Right hindlimb (tissue), 1 donor: ENCODE measurements around the gene REEP3.
A peak's percentile ranks its signal among the peaks of the same experiment; 100 is the strongest.
"Not testable (repeated sequence)": the region's sequence is repeated elsewhere in the genome, so short reads cannot be mapped to it uniquely, and the experiment has no call there.

Source experiments
- DNase-seq: peaks from one replicate; pipeline ENCODE4 v3.0.0-alpha.2; 2018

The REEP3 gene

GRCh38 chr10:63520500-63521415, at the start of gene REEP3:
TSS of gene REEP3 (plus strand) at chr10:63521401. CDS start at chr10:63521546, 145 bp downstream.
- peak; percentile 73 for DNase-seq

DNA sequence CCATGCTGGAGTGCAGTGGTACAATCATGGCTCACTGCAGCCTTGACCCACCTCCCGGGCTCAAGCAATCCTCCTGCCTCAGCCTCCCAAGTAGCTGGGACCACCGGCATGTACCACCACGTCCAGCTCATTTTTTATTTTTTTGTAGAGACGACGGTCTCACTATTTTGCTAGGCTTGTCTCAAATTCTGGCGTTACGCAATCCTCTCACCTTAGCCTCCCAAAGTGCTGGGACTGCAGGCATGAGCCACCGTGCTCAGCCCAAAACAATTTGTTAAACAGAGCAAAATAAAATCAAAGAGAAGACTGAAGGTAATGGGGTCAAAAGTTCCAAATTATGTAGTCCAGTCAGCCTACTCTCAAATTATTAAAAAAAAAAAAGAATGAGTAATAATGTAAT, 46.7 kb upstream of the REEP3 start:
- DNase-seq = no peak

DNA sequence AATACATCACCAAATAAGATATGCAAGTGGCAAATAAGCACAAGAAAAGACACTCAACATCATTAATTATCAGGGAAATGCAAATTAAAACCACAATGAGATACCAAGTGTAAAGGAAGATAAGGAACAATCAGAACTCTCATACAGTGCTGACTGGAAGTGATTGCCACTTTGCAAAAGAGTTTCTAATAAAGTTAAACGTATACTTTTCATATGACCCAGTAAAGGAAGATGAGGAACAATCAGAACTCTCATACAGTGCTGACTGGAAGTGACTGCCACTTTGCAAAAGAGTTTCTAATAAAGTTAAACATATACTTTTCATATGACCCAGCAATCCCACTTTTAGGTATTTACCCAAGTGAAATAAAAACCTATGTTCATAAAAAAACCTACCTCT, 43.3 kb upstream of the REEP3 start:
- DNase-seq = no peak

GRCh38 chr10:63478564-63478963, 42.6 kb upstream of the REEP3 start:
- no peak for DNase-seq

DNA sequence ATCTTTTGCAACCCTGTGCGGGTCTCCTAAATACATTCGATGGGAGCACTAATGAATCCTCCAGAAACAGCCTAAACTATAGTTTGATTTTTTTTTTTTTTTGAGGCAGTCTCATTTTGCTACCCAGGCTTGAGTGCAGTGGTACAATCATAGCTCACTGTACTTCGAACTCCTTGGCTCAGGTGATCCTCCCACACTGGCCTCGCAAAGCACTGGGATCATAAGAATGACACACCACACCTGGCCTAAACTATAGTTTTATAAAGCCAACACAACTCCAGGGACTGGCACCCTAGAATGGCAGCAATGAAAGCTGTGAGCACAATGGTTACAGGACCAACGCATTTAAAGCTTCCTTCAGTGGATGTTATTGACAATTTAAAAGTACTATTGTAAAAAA, 41.0 kb upstream of the REEP3 start:
- no peak for DNase-seq

DNA sequence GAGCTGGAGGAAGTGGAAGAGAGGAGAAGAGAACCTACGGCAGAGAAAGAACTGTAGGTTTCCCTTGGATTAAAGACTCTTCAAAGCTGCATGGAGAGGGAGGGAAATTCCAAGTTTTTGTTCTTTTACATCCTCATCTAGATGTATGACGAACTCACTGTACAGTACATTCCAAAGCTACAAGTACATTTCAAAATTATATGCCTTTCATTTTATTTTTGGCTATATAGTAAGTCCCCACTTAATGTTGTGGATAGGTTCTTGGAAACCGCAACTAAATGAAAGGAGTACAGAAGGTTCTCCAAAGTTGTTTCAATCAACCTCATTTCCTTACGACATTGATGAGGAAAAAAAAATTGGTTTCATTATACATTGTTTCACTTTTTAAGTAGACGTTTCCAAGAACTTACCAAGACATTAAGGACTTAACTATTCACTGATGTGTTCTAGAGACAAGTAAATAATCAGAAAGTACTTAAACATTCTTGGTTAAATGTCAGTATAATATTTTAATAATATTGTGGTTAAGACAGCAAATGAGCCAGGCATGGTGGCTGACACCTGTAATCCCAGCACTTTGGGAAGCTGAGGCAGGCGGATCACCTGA, 39.3 kb upstream of the REEP3 start:
- DNase-seq = no peak

- no peak for DNase-seq
Measured at GRCh38 chr10:63483983-63484382, 37.2 kb upstream of the REEP3 start.

- DNase-seq = no peak
Measured at GRCh38 chr10:63487990-63488389, 33.2 kb upstream of the REEP3 start.

DNA sequence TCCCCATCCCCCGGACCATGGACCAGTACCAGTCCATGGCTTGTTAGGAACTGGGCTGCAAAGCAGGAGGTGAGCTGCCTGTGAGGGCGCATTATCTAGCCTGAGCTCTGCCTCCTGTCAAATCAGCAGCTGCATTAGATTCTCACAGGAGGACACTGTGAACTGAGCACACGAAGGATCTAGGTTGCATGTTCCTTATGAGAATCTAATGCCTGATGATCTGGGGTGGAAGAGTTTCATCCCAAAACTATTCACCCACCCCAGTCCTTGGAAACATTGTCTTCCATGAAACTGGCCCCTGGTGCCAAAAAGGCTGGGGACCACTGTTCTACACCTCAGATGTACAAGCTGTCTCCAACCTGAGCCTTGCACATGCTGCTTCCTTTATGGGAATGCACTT, 31.4 kb upstream of the REEP3 start:
- no peak for DNase-seq

- peak; percentile 61 for DNase-seq
Measured at GRCh38 chr10:63491588-63492316, 29.4 kb upstream of the REEP3 start.

DNA sequence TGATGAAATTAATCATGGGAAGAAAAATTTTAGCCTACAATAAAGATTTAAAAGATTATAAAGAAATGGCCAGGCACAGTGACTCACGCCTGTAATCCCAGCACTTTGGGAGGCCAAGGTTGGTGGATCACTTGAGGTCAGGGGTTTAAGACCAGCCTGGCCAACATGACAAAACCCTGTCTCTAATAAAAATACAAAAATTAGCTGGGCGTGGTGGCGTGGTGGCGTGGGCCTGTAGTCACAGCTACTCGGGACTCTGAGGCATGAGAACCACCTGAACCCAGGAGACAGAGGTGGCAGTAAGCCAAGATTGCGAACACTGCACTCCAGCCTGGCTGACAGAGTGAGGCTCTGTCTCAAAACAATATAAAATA, 28.9 kb upstream of the REEP3 start:
- DNase-seq = not testable (repeated sequence)

DNA sequence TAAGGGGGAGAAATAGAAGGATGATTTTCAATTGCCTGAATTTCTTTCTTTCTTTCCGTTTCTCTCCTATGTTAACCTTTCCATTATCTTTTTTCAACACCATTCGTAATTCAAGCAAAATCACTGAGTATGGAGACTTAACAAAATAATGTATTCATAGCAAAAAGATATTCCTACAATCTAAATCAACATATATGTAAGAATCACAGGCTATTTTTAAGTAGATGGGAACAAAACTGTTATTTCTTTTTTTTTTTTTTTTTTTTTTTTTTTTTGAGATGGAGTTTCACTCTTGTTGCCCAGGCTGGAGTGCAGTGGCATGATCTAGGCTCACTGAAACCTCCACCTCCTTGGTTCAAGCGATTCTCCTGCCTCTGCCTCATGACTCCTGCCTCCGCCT, 28.2 kb upstream of the REEP3 start:
- no peak for DNase-seq

- DNase-seq = no peak
Measured at GRCh38 chr10:63494951-63495350, 26.2 kb upstream of the REEP3 start.

GRCh38 chr10:63496561-63496960, 24.6 kb upstream of the REEP3 start:
- no peak for DNase-seq

DNA sequence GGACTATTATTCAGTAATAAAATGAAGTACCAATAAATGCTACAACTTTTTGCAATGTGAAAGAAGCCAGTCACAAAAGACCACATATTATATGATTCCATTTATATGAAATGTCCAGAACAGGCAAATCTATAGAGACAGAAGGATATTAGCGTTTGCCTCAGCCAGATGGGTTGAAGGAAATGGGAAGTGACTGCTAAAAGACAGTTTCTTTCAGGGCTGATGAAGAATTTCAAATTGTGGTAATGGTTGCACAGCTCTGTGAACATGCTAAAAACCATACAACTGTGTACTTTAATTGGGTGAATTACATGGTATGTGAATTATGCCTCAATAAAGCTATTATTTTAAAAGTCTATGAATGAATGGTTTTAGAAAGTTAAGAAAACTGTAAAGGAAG, 23.9 kb upstream of the REEP3 start:
- no peak for DNase-seq

DNA sequence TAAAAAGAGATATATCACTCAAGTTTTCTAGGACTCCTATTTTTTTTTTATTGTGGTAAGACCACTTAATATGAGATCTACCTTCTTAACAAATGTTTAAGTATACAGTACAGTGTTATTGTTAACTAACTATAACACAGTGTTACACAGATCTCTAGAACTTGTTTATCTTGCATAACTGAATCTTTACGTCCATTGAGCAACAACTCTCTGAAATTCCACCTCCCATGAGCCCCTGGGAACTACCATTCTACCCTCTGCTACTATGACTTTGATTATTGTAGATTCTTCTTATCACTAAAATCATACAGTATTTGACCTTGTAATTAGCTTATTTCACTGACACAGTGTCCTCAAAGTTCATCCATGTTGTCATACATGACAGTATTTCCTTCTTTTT, 22.5 kb upstream of the REEP3 start:
- no peak for DNase-seq

DNA sequence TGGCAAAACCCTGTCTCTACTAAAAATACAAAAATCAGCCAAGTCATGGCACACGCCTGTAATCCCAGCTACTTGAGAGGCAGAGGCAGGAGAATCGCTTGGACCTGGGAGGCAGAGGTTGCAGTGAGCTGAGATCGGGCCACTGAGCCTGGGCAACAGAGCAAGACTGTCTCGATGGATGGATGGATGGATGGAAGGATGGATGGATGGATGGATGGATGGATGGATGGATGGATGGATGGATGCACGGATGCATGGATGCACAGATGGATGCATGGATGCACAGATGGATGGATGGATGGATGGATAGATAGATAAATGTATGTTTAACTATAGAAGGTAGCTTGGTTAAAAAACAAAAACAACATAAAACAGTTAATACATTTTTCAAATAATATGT, 20.6 kb upstream of the REEP3 start:
- not testable (repeated sequence) for DNase-seq

- DNase-seq = no peak
Measured at GRCh38 chr10:63501954-63502353, 19.2 kb upstream of the REEP3 start.

DNA sequence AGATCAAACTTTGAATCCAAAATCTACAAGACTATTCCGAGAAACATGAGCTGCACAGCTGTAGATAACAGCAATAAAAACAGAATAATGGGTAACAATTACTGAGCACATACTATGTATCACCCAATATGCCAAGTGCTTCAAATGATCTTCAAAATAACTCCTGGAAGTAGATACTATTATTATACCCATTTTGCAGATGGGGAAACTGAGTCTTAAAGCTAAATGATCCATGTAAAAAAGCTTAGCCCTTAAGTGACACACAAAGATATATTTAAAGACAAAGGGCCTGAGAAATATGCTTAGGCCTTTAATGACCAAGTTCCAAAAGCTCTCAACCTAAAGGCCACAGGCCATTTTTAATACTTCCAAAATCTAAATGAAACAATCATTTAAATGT, 18.4 kb upstream of the REEP3 start:
- DNase-seq = no peak

DNA sequence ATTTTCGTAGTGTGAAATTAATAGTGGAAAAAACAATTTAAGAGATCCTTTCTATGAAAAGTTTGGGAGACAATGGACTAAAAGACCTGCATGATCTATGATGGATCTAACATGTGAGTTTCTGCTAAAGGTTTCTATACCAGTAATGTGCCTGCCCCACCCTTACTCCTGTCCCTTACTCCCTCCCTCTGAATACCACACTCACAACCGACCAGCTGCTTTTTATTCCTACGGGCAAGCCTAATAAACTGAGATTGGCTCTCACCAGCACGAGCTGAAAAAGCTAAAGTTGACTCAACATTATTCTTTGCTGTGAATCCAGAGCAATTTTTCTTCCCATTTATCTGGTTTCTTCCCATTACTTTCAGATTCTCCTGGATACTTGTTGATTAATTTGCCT, 17.8 kb upstream of the REEP3 start:
- no peak for DNase-seq

- no peak for DNase-seq
Measured at GRCh38 chr10:63504145-63504881, 16.9 kb upstream of the REEP3 start.

DNA sequence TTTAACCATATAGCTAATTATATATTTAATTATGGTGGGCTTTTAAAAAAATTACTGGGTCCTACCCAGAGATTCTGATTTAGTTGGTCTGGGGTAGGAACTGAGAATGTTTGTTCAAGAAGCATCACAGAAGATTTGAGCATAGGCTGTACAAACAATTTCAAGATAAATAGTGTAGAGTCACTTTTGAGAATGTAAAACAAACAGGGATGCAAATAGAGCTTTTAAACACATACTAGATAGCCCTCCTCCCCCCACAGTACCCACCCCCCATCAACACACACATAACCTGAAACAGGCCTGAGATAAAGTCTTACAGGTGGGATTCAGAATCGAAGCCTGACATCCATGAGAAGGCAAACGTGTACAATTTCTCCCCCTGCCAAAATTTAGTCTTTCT, 15.6 kb upstream of the REEP3 start:
- DNase-seq = no peak

DNA sequence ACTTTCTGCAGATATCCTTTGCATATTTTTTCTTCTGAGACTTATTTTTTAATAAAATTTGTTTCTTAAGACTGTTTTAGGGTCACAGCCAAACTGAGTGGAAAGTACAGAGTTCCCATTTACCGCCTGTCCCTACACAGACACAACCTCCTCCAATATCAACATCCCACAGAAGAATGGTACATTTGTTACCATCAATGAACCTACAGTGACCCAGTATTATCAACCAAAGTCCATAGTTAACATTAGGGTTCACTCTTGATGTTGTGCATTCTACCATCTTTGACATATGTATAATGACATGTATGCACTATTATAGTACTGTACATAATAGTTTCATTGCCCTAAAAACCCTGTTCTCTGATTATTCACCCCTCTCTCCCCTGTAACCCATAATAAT, 14.6 kb upstream of the REEP3 start:
- no peak for DNase-seq
